HFF-Myc (cell line): ENCODE measurements around the gene CSAD.

ENCODE experiments used
- DNase-seq: peaks from one replicate; pipeline ENCODE4 v3.0.0-alpha.2; 2011; ENCODE audit warnings: low read depth; ENCODE audit errors: extremely low read depth
- H3K4me3 ChIP-seq: replicated peaks from 2 replicates; pipeline ENCODE4 v1.5.1; 2011; ENCODE audit warnings: low read depth, mild to moderate bottlenecking, control low read depth, low read length
- CTCF ChIP-seq: IDR thresholded peaks from 2 replicates; pipeline ENCODE4 v1.5.1; 2012; ENCODE audit warnings: mild to moderate bottlenecking, low read depth, low read length, control low read depth; ENCODE audit errors: missing control alignments

CSAD gene

GRCh38 chr12:53161119-53161911, 19.4 kb downstream of the CSAD start:
- TF ChIP-seq CTCF, result no peak
- H3K4me3 ChIP-seq, result no peak overlapping the region
- no peak for DNase-seq

- no peak for TF ChIP-seq CTCF
- DNase-seq, result no peak
- H3K4me3 ChIP-seq, result no peak overlapping the region
Observed at GRCh38 chr12:53160673-53161072, 20.1 kb downstream of the CSAD start.

- TF ChIP-seq CTCF, result no peak
- no peak overlapping the region for H3K4me3 ChIP-seq
- DNase-seq, result no peak
Observed at GRCh38 chr12:53160000-53160399, 20.7 kb downstream of the CSAD start.

GRCh38 chr12:53159195-53159839, 21.4 kb downstream of the CSAD start:
- no peak overlapping the region for H3K4me3 ChIP-seq
- peak; percentile 100 for TF ChIP-seq CTCF
- peak; percentile 67 for DNase-seq

GRCh38 chr12:53152390-53152789, 28.3 kb downstream of the CSAD start:
- no peak for DNase-seq
- H3K4me3 ChIP-seq, result no peak overlapping the region
- TF ChIP-seq CTCF, result no peak

GRCh38 chr12:53151039-53151438, 29.7 kb downstream of the CSAD start:
- no peak overlapping the region for H3K4me3 ChIP-seq
- DNase-seq, result no peak
- no peak for TF ChIP-seq CTCF

GRCh38 chr12:53147653-53148052, 33.1 kb downstream of the CSAD start:
- DNase-seq, result no peak
- TF ChIP-seq CTCF, result no peak
- H3K4me3 ChIP-seq, result no peak overlapping the region
